Breast epithelium (tissue), 4 donors: Measurements from ENCODE around the gene PPM1G. TPM values are rescaled to one million over a fixed set of nuclear protein-coding genes. Genes with fewer than 3 reads are reported as not detected.

ENCODE experiments used
- DNase-seq, 2 donors: peaks; one replicate each; pipeline ENCODE4 v3.0.0-alpha.2; 2019; ENCODE audit warnings: low spot score in 2 of 2
- H3K27ac ChIP-seq, 2 donors: fragments of 200-600 bp; sonication (generic) in 1 of 2; one replicate each; pipeline ENCODE4 v1.5.1; 2016 to 2019; ENCODE audit warnings: mild to moderate bottlenecking in 1 of 2
- H3K27me3 ChIP-seq, 2 donors: fragments of 200-600 bp; sonication (generic) in 1 of 2; one replicate each; pipeline versions ENCODE4 v1.5.1 to v1.6.0; 2017 to 2019; ENCODE audit warnings: control low read depth in 1 of 2, mild to moderate bottlenecking in 1 of 2
- H3K36me3 ChIP-seq: fragments of 200-600 bp; one replicate; pipeline ENCODE4 v1.5.1; 2019
- H3K4me1 ChIP-seq, 2 donors: fragments of 200-600 bp; sonication (generic); one replicate each; pipeline ENCODE4 v1.5.1; 2016 to 2019; ENCODE audit warnings: control low read depth in 1 of 2
- H3K4me3 ChIP-seq, 3 donors: fragments of 200-600 bp; sonication (generic); 1 replicate in 2 of 3; 2 replicates in 1 of 3; pipeline ENCODE4 v1.5.1; 2016 to 2019; ENCODE audit warnings: mild to moderate bottlenecking in 3 of 3, moderate library complexity in 2 of 3
- H3K9me3 ChIP-seq, 2 donors: fragments of 200-600 bp; sonication (generic) in 1 of 2; one replicate each; pipeline ENCODE4 v1.5.1; 2016 to 2019; ENCODE audit warnings: control low read depth in 1 of 2
- CTCF ChIP-seq, 3 donors: fragments of 450-650 bp; IDR thresholded peaks; one replicate each; pipeline ENCODE4 v1.5.1; 2016 to 2017; ENCODE audit warnings: antibody characterized with exemption in 3 of 3, mild to moderate bottlenecking in 3 of 3, moderate library complexity in 3 of 3
- POLR2A ChIP-seq: fragments of 450-650 bp; IDR thresholded peaks from one replicate; pipeline ENCODE4 v1.6.1; 2016; ENCODE audit warnings: antibody characterized with exemption, mild to moderate bottlenecking, moderate library complexity
- POLR2AphosphoS5 ChIP-seq, 3 donors: sonication (generic); formaldehyde crosslinking; IDR thresholded peaks; one replicate each; pipeline ENCODE4 v1.6.1; 2017; ENCODE audit warnings: antibody characterized with exemption in 3 of 3
- intact Hi-C: fragments of 100-400 bp; cut with DNase I; formaldehyde crosslinking; loops from one replicate; pipeline ENCODE4 v1.15.1; 2023; ENCODE audit warnings: low total_unique reads
- total RNA-seq, 3 donors: library from RNA; depleted of rRNA; stranded (reverse); fragments of >200 nt; gene quantifications; one replicate each; pipeline ENCODE4 v1.1.0, GENCODE V29; 2016

The PPM1G gene
- total RNA-seq, 3 donors from 2014 or later, result 46.2 to 59.0 (median 54.4) TPM

DNA sequence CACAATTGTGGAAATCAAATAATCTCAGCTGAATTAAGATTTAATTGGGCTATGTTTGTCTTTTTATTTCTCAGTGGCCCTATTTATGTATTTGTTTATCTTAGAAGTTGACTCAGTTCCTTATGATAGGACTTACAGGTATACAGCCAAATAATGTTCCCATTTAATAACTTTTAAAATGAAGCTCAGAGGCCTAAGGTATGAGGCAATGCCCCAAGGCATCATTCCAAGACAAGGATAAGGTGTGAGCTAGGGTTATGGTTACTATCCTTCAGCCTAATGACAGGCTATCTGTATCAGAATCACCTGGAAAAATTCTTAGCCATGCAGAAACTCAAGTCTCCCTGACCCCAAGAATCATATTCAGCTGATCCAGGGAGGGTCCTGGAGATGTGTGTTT, 11.6 kb upstream of the PPM1G start:
- TF ChIP-seq CTCF (IDR thresholded peaks at IDR 0.05) (no peak), POLR2AphosphoS5 (IDR thresholded peaks at IDR 0.05) (no peak), POLR2A (no peak)
- Histone ChIP-seq H3K27me3 (no peaks in the 10 kb centered on the region), H3K9me3 (no peaks in the 10 kb centered on the region), H3K27ac (no peak overlapping the region), H3K36me3 (no peaks in the 10 kb centered on the region), H3K4me3 (no peak overlapping the region), H3K4me1 (no peaks in the 10 kb centered on the region)
- DNase-seq, result no peak
- intact Hi-C loops, result no loop called here

DNA sequence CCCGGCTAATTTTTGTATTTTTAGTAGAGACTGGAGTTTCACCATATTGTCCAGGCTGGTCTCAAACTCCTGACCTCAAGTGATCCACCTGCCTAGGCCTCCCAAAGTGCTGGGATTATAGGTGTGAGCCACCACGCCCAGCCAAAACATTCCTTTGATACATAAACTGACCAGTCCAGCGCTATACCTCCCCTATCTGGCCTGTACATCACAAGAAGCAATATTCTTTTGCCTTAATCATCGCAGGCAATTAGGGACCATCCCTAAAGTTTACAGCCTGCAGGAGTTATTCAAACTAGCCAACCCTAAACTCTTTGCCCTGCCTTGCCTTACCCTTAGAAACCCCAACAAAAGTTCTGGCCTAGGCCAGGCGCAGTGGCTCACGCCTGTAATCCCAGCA, 6.8 kb upstream of the PPM1G start:
- no peak for TF ChIP-seq CTCF (IDR thresholded peaks at IDR 0.05)
- TF ChIP-seq POLR2A, result no peak
- TF ChIP-seq POLR2AphosphoS5 (IDR thresholded peaks at IDR 0.05), result no peak

DNA sequence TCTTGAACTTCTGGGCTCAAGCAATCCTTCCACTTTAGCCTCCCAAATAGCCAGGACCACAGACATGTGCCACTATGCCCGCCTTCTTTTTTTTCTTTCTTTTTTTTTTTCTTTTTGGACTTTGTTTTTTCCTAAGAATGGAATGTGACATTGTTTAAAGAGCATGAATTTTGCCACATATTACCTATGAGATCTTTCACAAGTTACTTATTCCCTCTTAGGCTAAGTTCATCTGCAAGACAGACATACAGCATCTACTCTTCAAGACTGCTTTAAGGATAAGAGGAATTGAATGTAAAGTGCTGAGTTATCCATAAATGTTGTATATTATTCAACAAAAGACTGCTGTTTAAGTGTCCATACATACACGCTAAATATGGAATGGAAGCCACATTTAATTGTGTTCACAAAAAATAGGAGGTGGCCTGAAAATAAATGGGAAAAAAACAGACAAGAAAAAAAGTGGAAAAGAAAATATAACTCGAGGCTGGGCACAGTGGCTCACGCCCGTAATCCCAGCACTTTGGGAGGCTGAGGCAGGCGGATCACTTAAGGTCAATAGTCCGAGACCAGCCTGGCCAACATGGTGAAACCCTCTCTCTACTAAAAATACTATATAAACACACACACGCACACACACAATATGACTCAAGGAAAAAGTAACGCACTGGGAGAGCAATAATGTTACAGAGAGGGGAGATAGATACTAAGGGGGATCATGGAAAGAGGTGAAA, 3.2 kb upstream of the PPM1G start:
- Histone ChIP-seq H3K27ac (no peak overlapping the region), H3K4me1 (peaks cover 0 to 4% of the 10 kb centered on the region in 2 donors), H3K9me3 (no peaks in the 10 kb centered on the region), H3K4me3 (no peak overlapping the region), H3K27me3 (no peaks in the 10 kb centered on the region), H3K36me3 (no peaks in the 10 kb centered on the region)
- intact Hi-C loops, result no loop called here
- no peak for DNase-seq
- no peak for TF ChIP-seq POLR2AphosphoS5 (IDR thresholded peaks at IDR 0.05)
- TF ChIP-seq CTCF (IDR thresholded peaks at IDR 0.05), result no peak
- TF ChIP-seq POLR2A, result no peak

More for the DNA sequence above, 6.8 kb upstream of the PPM1G start:
- H3K27ac ChIP-seq, result no peak overlapping the region
- H3K27me3 ChIP-seq, result no peaks in the 10 kb centered on the region
- no peaks in the 10 kb centered on the region for H3K9me3 ChIP-seq
- H3K4me1 ChIP-seq, result no peaks in the 10 kb centered on the region
- intact Hi-C loops, result no loop called here
- no peaks in the 10 kb centered on the region for H3K36me3 ChIP-seq
- no peak overlapping the region for H3K4me3 ChIP-seq
- DNase-seq, result no peak

DNA sequence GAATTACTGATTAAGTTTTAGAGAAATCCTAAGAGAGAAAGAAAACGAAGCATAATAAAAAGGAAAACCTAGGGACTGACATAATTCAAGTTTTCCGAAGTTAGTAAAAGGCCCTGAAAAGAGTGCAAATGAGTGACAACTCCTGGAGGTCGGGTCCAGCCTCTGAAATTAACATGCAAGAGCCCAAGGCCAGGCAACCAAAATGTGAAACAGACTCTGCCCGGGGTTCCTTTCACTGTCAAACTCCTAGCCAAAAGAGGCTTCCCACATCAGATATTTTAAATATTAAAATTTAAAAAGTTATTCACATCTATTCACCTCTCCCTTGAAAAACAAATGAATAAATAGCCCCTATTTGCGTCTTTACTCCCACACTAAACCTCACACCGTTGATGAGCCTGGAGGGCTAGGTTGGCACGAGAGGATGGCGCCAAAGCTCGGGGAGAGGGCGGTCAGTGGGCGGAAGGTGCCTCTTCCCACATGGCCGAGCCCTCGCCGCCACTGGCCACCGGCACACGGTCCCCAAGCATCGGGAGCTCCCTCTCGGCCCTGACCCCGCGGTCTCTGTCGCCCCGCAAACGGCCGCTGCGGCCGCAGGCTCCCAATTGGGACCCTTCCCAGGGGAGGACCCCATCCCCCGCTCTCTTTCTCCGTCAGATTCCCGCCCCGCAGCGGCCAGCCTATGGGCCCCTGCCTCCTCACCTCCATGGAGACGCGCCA, 630 bp downstream of the PPM1G start:
- H3K27ac ChIP-seq, result peak overlapping the region; percentile 78 to 86
- H3K4me1 ChIP-seq, result peaks cover 0 to 4% of the 10 kb centered on the region in 2 donors
- H3K4me3 ChIP-seq, result peak overlapping the region; percentile 81 to 100 (median 96)
- no peak for DNase-seq
- intact Hi-C loops, result no loop called here
- no peaks in the 10 kb centered on the region for H3K36me3 ChIP-seq
- H3K27me3 ChIP-seq, result no peaks in the 10 kb centered on the region
- TF ChIP-seq CTCF (IDR thresholded peaks at IDR 0.05), result no peak
- TF ChIP-seq POLR2A, result no peak
- TF ChIP-seq POLR2AphosphoS5 (IDR thresholded peaks at IDR 0.05), result no peak
- H3K9me3 ChIP-seq, result no peaks in the 10 kb centered on the region
